HG03432 (cell line): ENCODE data around the gene CCDC85A.

Experiments used
- ATAC-seq: cut with Tn5 transposase; IDR thresholded peaks from one replicate; pipeline ENCODE4 v1.9.1; 2021; ENCODE audit warnings: mild to moderate bottlenecking, moderate library complexity; ENCODE audit not compliant: unreplicated experiment

CCDC85A gene

GRCh38 chr2:56348392-56349210, 164.8 kb downstream of the CCDC85A start:
- peak; percentile 70 for ATAC-seq

- ATAC-seq = no peak
These were observed 174.0 kb downstream of the CCDC85A start for GRCh38 chr2:56357655-56358295.

GRCh38 chr2:56361844-56362243, 178.1 kb downstream of the CCDC85A start:
- no peak for ATAC-seq

- no peak for ATAC-seq
These were observed 181.1 kb downstream of the CCDC85A start for GRCh38 chr2:56364902-56365301.

GRCh38 chr2:56369316-56369715, 185.5 kb downstream of the CCDC85A start:
- peak; percentile 48 for ATAC-seq

- ATAC-seq = no peak
These were observed 188.4 kb downstream of the CCDC85A start for GRCh38 chr2:56372071-56372656.

- no peak for ATAC-seq
These were observed 191.5 kb downstream of the CCDC85A start for GRCh38 chr2:56375251-56375650.

- no peak for ATAC-seq
These were observed 193.2 kb downstream of the CCDC85A start for GRCh38 chr2:56376699-56377665.

GRCh38 chr2:56379066-56379465, 195.3 kb downstream of the CCDC85A start:
- ATAC-seq = no peak

- no peak for ATAC-seq
These were observed 197.1 kb downstream of the CCDC85A start for GRCh38 chr2:56380861-56381260.

- peak; percentile 37 for ATAC-seq
These were observed 198.7 kb downstream of the CCDC85A start for GRCh38 chr2:56382466-56382865.

GRCh38 chr2:56386657-56387056, 202.9 kb downstream of the CCDC85A start:
- no peak for ATAC-seq

- ATAC-seq = no peak
These were observed 206.9 kb downstream of the CCDC85A start for GRCh38 chr2:56390644-56391043.

- no peak for ATAC-seq
These were observed 226.3 kb downstream of the CCDC85A start for GRCh38 chr2:56410140-56410539.

- peak; percentile 77 for ATAC-seq
These were observed 232.8 kb downstream of the CCDC85A start for GRCh38 chr2:56416500-56417176.
